C4-2B (cell line): ENCODE measurements around the gene CELA2A.

Experiments
- CTCF ChIP-seq: fragments of 450-650 bp; conservative IDR thresholded peaks from 2 replicates; pipeline ENCODE4 v1.5.1; 2017; ENCODE audit warnings: mild to moderate bottlenecking
- ZFX ChIP-seq: fragments of 450-650 bp; IDR thresholded peaks from 2 replicates; pipeline ENCODE4 v1.6.1; 2017

GRCh38 chr1:15440357-15440756 is 16.2 kb upstream of the CELA2A start:
- TF ChIP-seq CTCF = no peak
- no peak for TF ChIP-seq ZFX
